H1 (cell line): ENCODE measurements around the gene PSMG2. TPM values are rescaled to one million over a fixed set of nuclear protein-coding genes. Genes with fewer than 3 reads are reported as not detected.
A peak's percentile ranks its signal among the peaks of the same experiment; 100 is the strongest.

Experiments used
- CTCF ChIA-PET: fragments of 300-600 bp; sonication (Branson Sonifier 250); formaldehyde crosslinking; loops from one replicate; lab custom pipeline; 2021; ENCODE audit not compliant: partially characterized antibody; lab: Charles Lee
- POLR2A ChIA-PET: fragments of 300-600 bp; sonication (Branson Sonifier 250); formaldehyde crosslinking; loops from one replicate; lab custom pipeline; 2021; ENCODE audit warnings: inconsistent platforms; ENCODE audit not compliant: partially characterized antibody; lab: Charles Lee
- DNase-seq, 2 experiments: peaks; one replicate each; pipeline versions ENCODE4 v3.0.0 to v3.0.0-alpha.2; 2010 to 2022; ENCODE audit warnings: low spot score in 2 of 2, low read depth in 1 of 2, mixed read lengths in 1 of 2
- FAIRE-seq: peaks from 2 replicates; lab custom pipeline; 2011; peaks lifted over from hg19 to GRCh38; lab: Jason Lieb, UNC
- H2AFZ ChIP-seq: 2 replicates; pipeline ENCODE4 v1.8.1; 2012; ENCODE audit warnings: low read length, inconsistent platforms
- H2AK5ac ChIP-seq: 2 replicates; pipeline ENCODE4 v1.6.1; 2013; ENCODE audit warnings: low read depth, low read length
- H2BK120ac ChIP-seq: replicated peaks from 2 replicates; pipeline ENCODE3; 2013; ENCODE audit warnings: low read depth, low read length, inconsistent platforms
- H2BK12ac ChIP-seq: 2 replicates; pipeline ENCODE4 v1.6.1; 2013; ENCODE audit warnings: low read depth, low read length
- H2BK15ac ChIP-seq: 2 replicates; pipeline ENCODE4 v1.6.1; 2013; ENCODE audit warnings: low read length
- H2BK20ac ChIP-seq: 2 replicates; pipeline ENCODE4 v1.6.1; 2013; ENCODE audit warnings: low read length
- H2BK5ac ChIP-seq: 2 replicates; pipeline ENCODE4 v1.6.1; 2013; ENCODE audit warnings: low read depth, low read length
- H3K14ac ChIP-seq: 2 replicates; pipeline ENCODE4 v1.6.1; 2013; ENCODE audit warnings: inconsistent platforms; ENCODE audit not compliant: insufficient read length
- H3K18ac ChIP-seq: 2 replicates; pipeline ENCODE4 v1.6.1; 2013; ENCODE audit warnings: low read length; ENCODE audit errors: extremely low read depth
- H3K23ac ChIP-seq: 2 replicates; pipeline ENCODE4 v1.6.1; 2013; ENCODE audit warnings: inconsistent platforms; ENCODE audit not compliant: insufficient read length
- H3K23me2 ChIP-seq: 2 replicates; pipeline ENCODE4 v1.6.1; 2013; ENCODE audit warnings: low read depth, low read length
- H3K27ac ChIP-seq: 2 replicates; pipeline ENCODE4 v1.6.1; 2011; ENCODE audit warnings: low read depth, low read length, inconsistent platforms
- H3K27me3 ChIP-seq, 4 experiments: replicated peaks in 1 of 4; 1 replicate in 1 of 4; 2 replicates in 3 of 4; pipeline versions ENCODE4 v1.6.1 to v1.8.1; 2011 to 2013; ENCODE audit warnings: low read length in 3 of 4, mild to moderate bottlenecking in 3 of 4, inconsistent platforms in 2 of 4, mixed read lengths in 2 of 4, moderate library complexity in 1 of 4; ENCODE audit not compliant: control insufficient read depth in 3 of 4, insufficient read depth in 3 of 4; ENCODE audit errors: extremely low read depth in 1 of 4
- H3K36me3 ChIP-seq, 4 experiments: 2 replicates each; pipeline versions ENCODE4 v1.6.1 to v1.8.1; 2011 to 2013; ENCODE audit warnings: mild to moderate bottlenecking in 4 of 4, low read length in 3 of 4, moderate library complexity in 2 of 4, control low read depth in 1 of 4, inconsistent platforms in 1 of 4; ENCODE audit not compliant: insufficient read depth in 4 of 4, control insufficient read depth in 2 of 4
- H3K4ac ChIP-seq: replicated peaks from 2 replicates; pipeline ENCODE3; 2013; ENCODE audit warnings: low read length, low read depth, mixed read lengths, inconsistent platforms; ENCODE audit not compliant: insufficient read length
- H3K4me1 ChIP-seq, 4 experiments: replicated peaks in 1 of 4; 1 replicate in 1 of 4; 2 replicates in 3 of 4; pipeline versions ENCODE4 v1.6.1 to v1.8.1; 2011 to 2013; ENCODE audit warnings: low read length in 3 of 4, inconsistent platforms in 2 of 4, mixed read lengths in 1 of 4; ENCODE audit not compliant: insufficient read depth in 4 of 4, control insufficient read depth in 3 of 4
- H3K4me2 ChIP-seq, 2 experiments: 2 replicates each; pipeline versions ENCODE4 v1.6.1 to v1.8.1; 2011 to 2013; ENCODE audit warnings: low read depth in 2 of 2, low read length in 2 of 2, control low read depth in 1 of 2, inconsistent platforms in 1 of 2, mild to moderate bottlenecking in 1 of 2; ENCODE audit not compliant: insufficient read depth in 1 of 2
- H3K4me3 ChIP-seq, 4 experiments: fragments of 200-600, 300-600 bp in 1 of 4; sonication (generic), shearing (Covaris generic), sonication (Bioruptor Twin) in 1 of 4; 2 replicates each; pipeline versions ENCODE4 v1.5.1 to v1.8.1; 2011 to 2016; ENCODE audit warnings: low read length in 4 of 4, low read depth in 3 of 4, control low read depth in 2 of 4, inconsistent platforms in 2 of 4, mild to moderate bottlenecking in 2 of 4, mixed read lengths in 1 of 4, moderate library complexity in 1 of 4; ENCODE audit not compliant: insufficient read depth in 2 of 4; ENCODE audit errors: extremely low read depth in 1 of 4
- H3K56ac ChIP-seq: replicated peaks from 2 replicates; pipeline ENCODE3; 2013; ENCODE audit warnings: low read depth, mild to moderate bottlenecking, mixed read lengths, low read length, inconsistent platforms; ENCODE audit not compliant: insufficient read length
- H3K79me1 ChIP-seq: 2 replicates; pipeline ENCODE4 v1.6.1; 2013; ENCODE audit warnings: low read depth, low read length, control low read depth
- H3K79me2 ChIP-seq, 2 experiments: 2 replicates each; pipeline versions ENCODE4 v1.6.1 to v1.8.1; 2012 to 2013; ENCODE audit warnings: low read length in 2 of 2, mild to moderate bottlenecking in 2 of 2, inconsistent platforms in 1 of 2; ENCODE audit not compliant: insufficient read depth in 2 of 2, control insufficient read depth in 1 of 2
- H3K9ac ChIP-seq, 4 experiments: replicated peaks in 1 of 4; 1 replicate in 1 of 4; 2 replicates in 3 of 4; pipeline versions ENCODE4 v1.6.1 to v1.8.1; 2011 to 2013; ENCODE audit warnings: low read depth in 3 of 4, low read length in 3 of 4, control low read depth in 2 of 4, mild to moderate bottlenecking in 2 of 4, moderate library complexity in 2 of 4, inconsistent platforms in 1 of 4; ENCODE audit errors: extremely low read depth in 1 of 4
- H3K9me3 ChIP-seq, 2 experiments: 2 replicates each; pipeline versions ENCODE4 v1.6.1 to v1.8.1; 2012 to 2013; ENCODE audit warnings: mild to moderate bottlenecking in 2 of 2, moderate library complexity in 2 of 2, control low read depth in 1 of 2, inconsistent platforms in 1 of 2, low read depth in 1 of 2, low read length in 1 of 2, mixed read lengths in 1 of 2; ENCODE audit not compliant: insufficient read depth in 2 of 2
- H4K20me1 ChIP-seq, 2 experiments: replicated peaks in 1 of 2; 2 replicates each; pipeline versions ENCODE3 to v1.8.1; 2011 to 2013; ENCODE audit warnings: inconsistent platforms in 2 of 2, low read length in 2 of 2, mild to moderate bottlenecking in 1 of 2; ENCODE audit not compliant: insufficient read depth in 2 of 2, control insufficient read depth in 1 of 2
- H4K5ac ChIP-seq: 2 replicates; pipeline ENCODE4 v1.6.1; 2013; ENCODE audit warnings: low read length, low read depth, mixed read lengths, inconsistent platforms; ENCODE audit not compliant: insufficient read length
- H4K8ac ChIP-seq: 2 replicates; pipeline ENCODE4 v1.8.0; 2013; ENCODE audit warnings: mild to moderate bottlenecking, moderate library complexity, low read length, inconsistent platforms; ENCODE audit not compliant: insufficient read depth; ENCODE audit errors: extremely low read depth
- H4K91ac ChIP-seq: replicated peaks from 2 replicates; pipeline ENCODE3; 2013; ENCODE audit warnings: low read length, mixed read lengths, inconsistent platforms; ENCODE audit not compliant: insufficient read length
- ASH2L ChIP-seq: fragments of 200-600, 300-600 bp; sonication (generic); IDR thresholded peaks from one replicate; pipeline ENCODE4 v1.7.1; 2017; ENCODE audit warnings: low read length
- CTCF ChIP-seq, 3 experiments: IDR thresholded peaks; 1 replicate in 2 of 3; 2 replicates in 1 of 3; pipeline versions ENCODE4 v1.5.1 to v1.6.1; 2011; ENCODE audit warnings: low read length in 3 of 3, mild to moderate bottlenecking in 3 of 3, inconsistent platforms in 2 of 3, low read depth in 1 of 3, moderate library complexity in 1 of 3; ENCODE audit not compliant: insufficient read depth in 1 of 3; ENCODE audit errors: control extremely low read depth in 1 of 3
- E2F6 ChIP-seq: IDR thresholded peaks from 2 replicates; pipeline ENCODE4 v1.6.1; 2012; ENCODE audit warnings: inconsistent platforms
- EP300 ChIP-seq, 2 experiments: IDR thresholded peaks; 1 replicate in 1 of 2; 2 replicates in 1 of 2; pipeline ENCODE4 v1.6.1; 2011 to 2012; ENCODE audit warnings: low read depth in 2 of 2, low read length in 2 of 2, mild to moderate bottlenecking in 2 of 2, borderline replicate concordance in 1 of 2, inconsistent platforms in 1 of 2, moderate library complexity in 1 of 2
- RAD21 ChIP-seq, 2 experiments: IDR thresholded peaks in 1 of 2; conservative IDR thresholded peaks in 1 of 2; 2 replicates each; pipeline ENCODE4 v1.6.1; 2011; ENCODE audit warnings: low read depth in 2 of 2, low read length in 2 of 2, improper control_type of control experiment in 1 of 2, inconsistent platforms in 1 of 2, mild to moderate bottlenecking in 1 of 2, moderate library complexity in 1 of 2
- WGBS, 2 experiments: shearing (Covaris generic) in 1 of 2; methylation state at CpG; one replicate each; pipeline versions ENCODE4 v1.1.6 to v1.1.7; 2013 to 2015; ENCODE audit warnings: low lambda C conversion rate in 2 of 2, mixed read lengths in 2 of 2, inconsistent platforms in 1 of 2, low coverage in 1 of 2, missing lambda C conversion rate in 1 of 2; ENCODE audit not compliant: insufficient replicate concordance in 2 of 2, insufficient coverage in 1 of 2, insufficient read length in 1 of 2; ENCODE audit errors: extremely low coverage in 1 of 2, missing lambda C conversion rate in 1 of 2; 5-methylcytosine and 5-hydroxymethylcytosine counted together
- polyA plus RNA-seq, 7 experiments: library from polyadenylated mRNA; depleted of rRNA in 3 of 7; stranded (reverse) in 5 of 7; unstranded in 2 of 7; fragments of >200 nt in 5 of 7; fragments of 200-250 nt in 2 of 7; gene quantifications; 1 replicate in 5 of 7; 2 replicates in 1 of 7; 4 replicates in 1 of 7; pipeline versions ENCODE4 v1.2.1 to v1.2.3, GENCODE V29; 2011 to 2013; ENCODE audit warnings: missing spikeins in 2 of 7, mixed read lengths in 2 of 7
- total RNA-seq: library from RNA; stranded (reverse); fragmentation: NEBNext Ultra II Directional; extraction: Animal tissue kit (Norgen Biotek cat#: 25700); gene quantifications from 2 replicates; pipeline ENCODE4 v1.2.1, GENCODE V29; 2021
- TF ChIP-seq, protein P1 (sequence below): IDR thresholded peaks from 2 replicates; pipeline ENCODE4 v1.6.1; 2012; ENCODE audit warnings: inconsistent platforms
- TF ChIP-seq, protein P2 (sequence below): IDR thresholded peaks from 2 replicates; pipeline ENCODE4 v1.6.1; 2011; ENCODE audit warnings: low read length, improper control_type of control experiment

The PSMG2 gene
- total and polyA plus RNA-seq, 2 of the 8 experiments (the other 6 are each of a cell fraction or from before 2014, with no cell fraction given) = 52.9 to 79.3 TPM

- Histone ChIP-seq H3K18ac (no peak overlapping the region), H3K4me2 (peak overlapping the region in 1 of 2 experiments; percentile 48; a peak in 2 of 4 replicates), H2AK5ac (no peak overlapping the region), H2BK12ac (peak overlapping the region; percentile 18; the same call in 1 of the 2 replicates), H3K4ac (no peak overlapping the region), H3K14ac (no peak overlapping the region), H3K4me1 (peaks cover 0 to 6% (median 4%) of the 10 kb centered on the region in 4 experiments; a peak in 4 of 7 replicates), H3K23me2 (no peaks in the 10 kb centered on the region), H4K20me1 (no peaks in the 10 kb centered on the region), H4K91ac (no peak overlapping the region), H2BK120ac (no peak overlapping the region), H3K27me3 (no peaks in the 10 kb centered on the region), H3K9ac (no peak overlapping the region), H3K27ac (no peak overlapping the region), H3K79me2 (no peaks in the 10 kb centered on the region), H3K23ac (no peak overlapping the region), H2BK15ac (0 out of 2 replicates have a peak overlapping the region, but pooled peaks have one; percentile 23), H2AFZ (peak overlapping the region; percentile 98), H4K8ac (no peak overlapping the region), H3K56ac (no peak overlapping the region), H3K9me3 (no peaks in the 10 kb centered on the region), H4K5ac (no peak overlapping the region), H2BK20ac (no peak overlapping the region), H3K79me1 (no peaks in the 10 kb centered on the region), H3K36me3 (no peaks in the 10 kb centered on the region), H2BK5ac (no peak overlapping the region), H3K4me3 (no peak overlapping the region)
- POLR2A ChIA-PET = interaction anchor here (1.0 to 2.5 kb wide), 2 partner anchors 10 to 29 kb away, joined by 4 to 14 read pairs; no protein-coding TSS in a partner anchor
- CTCF ChIA-PET = interaction anchor here (0.5 to 2.6 kb wide), 19 partner anchors 8 to 864 kb away, joined by 3 to 20 read pairs (median 4); no protein-coding TSS in a partner anchor
- FAIRE-seq = peak; percentile 87
- peak; percentile 73 to 81 for DNase-seq
- WGBS, 2 experiments = 28% methylated on average over 13 of the region's 13 CpGs; no CpG with 5 or more reads in 1 of the 2 experiments
- TF ChIP-seq, protein P1, sequence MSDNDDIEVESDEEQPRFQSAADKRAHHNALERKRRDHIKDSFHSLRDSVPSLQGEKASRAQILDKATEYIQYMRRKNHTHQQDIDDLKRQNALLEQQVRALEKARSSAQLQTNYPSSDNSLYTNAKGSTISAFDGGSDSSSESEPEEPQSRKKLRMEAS = peak; percentile 90
- TF ChIP-seq CTCF (IDR thresholded peaks at IDR 0.05; ENCODE audit: control extremely low read depth in 1 of 3, insufficient read depth in 1 of 3, low read depth in 1 of 3, low read length in 3 of 3) = peak; percentile 70 to 85 (median 83)
- peak; percentile 79 for TF ChIP-seq RAD21 (IDR thresholded peaks at IDR 0.05 in 1 of 2, conservative IDR thresholded peaks at IDR 0.05 in 1 of 2; ENCODE audit: low read depth in 2 of 2, low read length in 2 of 2)
- peak; percentile 71 for TF ChIP-seq E2F6
- TF ChIP-seq, protein P2, sequence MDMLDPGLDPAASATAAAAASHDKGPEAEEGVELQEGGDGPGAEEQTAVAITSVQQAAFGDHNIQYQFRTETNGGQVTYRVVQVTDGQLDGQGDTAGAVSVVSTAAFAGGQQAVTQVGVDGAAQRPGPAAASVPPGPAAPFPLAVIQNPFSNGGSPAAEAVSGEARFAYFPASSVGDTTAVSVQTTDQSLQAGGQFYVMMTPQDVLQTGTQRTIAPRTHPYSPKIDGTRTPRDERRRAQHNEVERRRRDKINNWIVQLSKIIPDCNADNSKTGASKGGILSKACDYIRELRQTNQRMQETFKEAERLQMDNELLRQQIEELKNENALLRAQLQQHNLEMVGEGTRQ = peak; percentile 65
- TF ChIP-seq ASH2L = peak; percentile 42
- no peak for TF ChIP-seq EP300 (IDR thresholded peaks at IDR 0.05; ENCODE audit: borderline replicate concordance in 1 of 2, low read depth in 2 of 2, low read length in 2 of 2)
Observed at GRCh38 chr18:12766986-12767433, 64.2 kb downstream of the PSMG2 start.
